ENCODE data around the gene ZBTB14. TPM values are rescaled to one million over a fixed set of nuclear protein-coding genes. Genes with fewer than 3 reads are reported as not detected.

Gene ZBTB14
- total RNA-seq, 1 donor from 2014 or later = 9.0 TPM

DNA sequence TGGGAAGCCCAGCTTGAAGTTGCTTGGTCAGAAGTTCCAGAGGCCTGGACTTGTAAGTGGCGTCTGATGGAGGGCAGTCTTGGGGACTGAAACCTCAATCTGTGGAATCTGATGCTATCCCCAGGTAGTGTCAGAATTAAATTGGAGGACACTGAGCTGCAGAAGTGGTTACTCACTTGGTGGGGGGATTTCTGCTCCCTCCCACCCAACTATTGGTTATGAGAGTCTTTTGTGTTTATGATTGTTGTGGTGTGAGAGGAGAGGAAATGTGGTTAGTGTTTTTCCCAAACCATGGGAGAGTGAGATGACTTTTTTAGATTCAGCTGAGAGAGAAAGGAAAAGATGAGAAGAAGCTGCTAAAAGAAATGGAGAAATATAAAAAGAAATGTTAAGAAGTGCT is 12.8 kb downstream of the ZBTB14 start:
- Histone ChIP-seq H3K27ac (ENCODE audit: low read depth, low read length) (no peak overlapping the region), H3K4me2 (ENCODE audit: low read length) (no peak overlapping the region), H3K4me1 (ENCODE audit: insufficient read depth, low read length) (no peaks in the 10 kb centered on the region), H4K20me1 (ENCODE audit: insufficient read depth, low read length) (no peaks in the 10 kb centered on the region), H2AFZ (ENCODE audit: low read depth, low read length) (no peak overlapping the region), H3K36me3 (ENCODE audit: insufficient read depth, low read length) (no peaks in the 10 kb centered on the region), H3K79me2 (ENCODE audit: insufficient read depth, low read length) (no peaks in the 10 kb centered on the region), H3K27me3 (ENCODE audit: insufficient read depth, low read length) (no peaks in the 10 kb centered on the region), H3K4me3 (ENCODE audit: insufficient read depth, low read depth, low read length) (no peak overlapping the region), H3K9me3 (ENCODE audit: insufficient read depth, low read depth, low read length) (no peaks in the 10 kb centered on the region), H3K9ac (ENCODE audit: low read length) (no peak overlapping the region)
- FAIRE-seq (no peak), DNase-seq (ENCODE audit: low read depth) (no peak)
- Mint-ChIP-seq H3K4me3 (ENCODE audit: unreplicated experiment) (no peak overlapping the region), H3K27me3 (ENCODE audit: low read depth, unreplicated experiment) (no peaks in the 10 kb centered on the region), H3K36me3 (ENCODE audit: low read depth, unreplicated experiment) (no peaks in the 10 kb centered on the region), H3K27ac (ENCODE audit: unreplicated experiment) (no peak overlapping the region), H3K4me1 (ENCODE audit: low read depth, unreplicated experiment) (peaks cover 2% of the 10 kb centered on the region), H3K9me3 (ENCODE audit: unreplicated experiment) (peaks cover 6% of the 10 kb centered on the region)
- TF ChIP-seq, protein P1, sequence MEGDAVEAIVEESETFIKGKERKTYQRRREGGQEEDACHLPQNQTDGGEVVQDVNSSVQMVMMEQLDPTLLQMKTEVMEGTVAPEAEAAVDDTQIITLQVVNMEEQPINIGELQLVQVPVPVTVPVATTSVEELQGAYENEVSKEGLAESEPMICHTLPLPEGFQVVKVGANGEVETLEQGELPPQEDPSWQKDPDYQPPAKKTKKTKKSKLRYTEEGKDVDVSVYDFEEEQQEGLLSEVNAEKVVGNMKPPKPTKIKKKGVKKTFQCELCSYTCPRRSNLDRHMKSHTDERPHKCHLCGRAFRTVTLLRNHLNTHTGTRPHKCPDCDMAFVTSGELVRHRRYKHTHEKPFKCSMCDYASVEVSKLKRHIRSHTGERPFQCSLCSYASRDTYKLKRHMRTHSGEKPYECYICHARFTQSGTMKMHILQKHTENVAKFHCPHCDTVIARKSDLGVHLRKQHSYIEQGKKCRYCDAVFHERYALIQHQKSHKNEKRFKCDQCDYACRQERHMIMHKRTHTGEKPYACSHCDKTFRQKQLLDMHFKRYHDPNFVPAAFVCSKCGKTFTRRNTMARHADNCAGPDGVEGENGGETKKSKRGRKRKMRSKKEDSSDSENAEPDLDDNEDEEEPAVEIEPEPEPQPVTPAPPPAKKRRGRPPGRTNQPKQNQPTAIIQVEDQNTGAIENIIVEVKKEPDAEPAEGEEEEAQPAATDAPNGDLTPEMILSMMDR (IDR thresholded peaks at IDR 0.05; ENCODE audit: insufficient read depth, low read depth, low read length) = no peak
- no peak for TF ChIP-seq EZH2 (IDR thresholded peaks at IDR 0.05; ENCODE audit: insufficient read depth, low read length)

DNA sequence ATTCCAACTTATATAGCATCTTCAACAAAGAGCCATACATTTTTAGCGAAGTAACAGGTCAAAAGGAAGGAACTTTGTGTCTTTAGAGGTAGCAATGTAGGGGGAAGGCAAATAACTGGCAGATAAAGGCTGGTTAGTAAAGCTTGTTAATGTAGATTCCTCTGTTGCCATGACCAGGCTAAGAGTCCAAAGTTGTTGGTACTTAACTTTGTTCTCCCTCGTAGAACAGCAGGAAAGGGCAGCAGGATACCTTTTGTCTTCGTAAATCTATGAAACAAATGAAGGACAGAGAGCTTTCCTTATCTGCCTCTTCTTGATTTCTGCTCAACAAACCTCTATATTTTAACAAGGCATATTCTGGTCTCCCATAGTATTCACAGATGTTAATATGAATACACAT is 18.6 kb downstream of the ZBTB14 start:
- Histone ChIP-seq H3K4me2 (ENCODE audit: low read length) (no peak overlapping the region), H3K9ac (ENCODE audit: low read length) (no peak overlapping the region), H3K9me3 (ENCODE audit: insufficient read depth, low read depth, low read length) (no peaks in the 10 kb centered on the region), H3K4me3 (ENCODE audit: insufficient read depth, low read depth, low read length) (no peak overlapping the region), H3K27me3 (ENCODE audit: insufficient read depth, low read length) (no peaks in the 10 kb centered on the region), H3K79me2 (ENCODE audit: insufficient read depth, low read length) (no peaks in the 10 kb centered on the region), H2AFZ (ENCODE audit: low read depth, low read length) (no peak overlapping the region), H3K27ac (ENCODE audit: low read depth, low read length) (no peak overlapping the region), H3K36me3 (ENCODE audit: insufficient read depth, low read length) (no peaks in the 10 kb centered on the region), H3K4me1 (ENCODE audit: insufficient read depth, low read length) (no peaks in the 10 kb centered on the region), H4K20me1 (ENCODE audit: insufficient read depth, low read length) (no peaks in the 10 kb centered on the region)
- TF ChIP-seq EZH2 (IDR thresholded peaks at IDR 0.05; ENCODE audit: insufficient read depth, low read length) = no peak
- TF ChIP-seq, protein P1 (IDR thresholded peaks at IDR 0.05; ENCODE audit: insufficient read depth, low read depth, low read length) = no peak
- Mint-ChIP-seq H3K4me1 (ENCODE audit: low read depth, unreplicated experiment) (no peaks in the 10 kb centered on the region), H3K27me3 (ENCODE audit: low read depth, unreplicated experiment) (no peaks in the 10 kb centered on the region), H3K27ac (ENCODE audit: unreplicated experiment) (no peak overlapping the region), H3K36me3 (ENCODE audit: low read depth, unreplicated experiment) (no peaks in the 10 kb centered on the region), H3K4me3 (ENCODE audit: unreplicated experiment) (no peak overlapping the region), H3K9me3 (ENCODE audit: unreplicated experiment) (peaks cover 8% of the 10 kb centered on the region)
- no peak for FAIRE-seq
- no peak for DNase-seq (ENCODE audit: low read depth)

DNA sequence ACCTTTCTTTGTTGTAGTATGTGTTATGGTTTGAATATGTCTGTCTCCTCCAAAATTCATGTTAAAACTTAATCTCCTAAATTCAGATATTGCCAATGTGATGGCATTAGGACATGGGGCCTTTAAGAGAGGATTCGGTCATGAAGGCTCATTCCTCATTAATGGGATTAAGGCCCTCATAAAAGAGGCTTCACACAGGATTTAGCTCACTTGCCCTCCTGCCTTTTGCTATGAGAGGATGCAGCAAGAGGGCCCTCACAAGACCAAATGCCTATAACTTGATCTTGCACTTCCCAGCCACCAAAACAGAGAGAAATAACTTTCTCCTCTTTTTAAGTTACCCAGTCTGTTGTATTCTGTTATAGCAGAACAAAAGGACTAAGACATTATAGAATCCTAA is 19.7 kb downstream of the ZBTB14 start:
- Histone ChIP-seq H3K36me3 (ENCODE audit: insufficient read depth, low read length) (no peaks in the 10 kb centered on the region), H2AFZ (ENCODE audit: low read depth, low read length) (no peak overlapping the region), H3K27ac (ENCODE audit: low read depth, low read length) (no peak overlapping the region), H3K4me3 (ENCODE audit: insufficient read depth, low read depth, low read length) (no peak overlapping the region), H3K4me1 (ENCODE audit: insufficient read depth, low read length) (no peaks in the 10 kb centered on the region), H4K20me1 (ENCODE audit: insufficient read depth, low read length) (no peaks in the 10 kb centered on the region), H3K79me2 (ENCODE audit: insufficient read depth, low read length) (no peaks in the 10 kb centered on the region), H3K9ac (ENCODE audit: low read length) (no peak overlapping the region), H3K4me2 (ENCODE audit: low read length) (no peak overlapping the region), H3K27me3 (ENCODE audit: insufficient read depth, low read length) (no peaks in the 10 kb centered on the region), H3K9me3 (ENCODE audit: insufficient read depth, low read depth, low read length) (no peaks in the 10 kb centered on the region)
- Mint-ChIP-seq H3K27ac (ENCODE audit: unreplicated experiment) (no peak overlapping the region), H3K4me1 (ENCODE audit: low read depth, unreplicated experiment) (no peaks in the 10 kb centered on the region), H3K4me3 (ENCODE audit: unreplicated experiment) (no peak overlapping the region), H3K9me3 (ENCODE audit: unreplicated experiment) (peaks cover 11% of the 10 kb centered on the region), H3K27me3 (ENCODE audit: low read depth, unreplicated experiment) (no peaks in the 10 kb centered on the region), H3K36me3 (ENCODE audit: low read depth, unreplicated experiment) (no peaks in the 10 kb centered on the region)
- TF ChIP-seq, protein P1 (IDR thresholded peaks at IDR 0.05; ENCODE audit: insufficient read depth, low read depth, low read length) = no peak
- TF ChIP-seq EZH2 (IDR thresholded peaks at IDR 0.05; ENCODE audit: insufficient read depth, low read length) = no peak
- DNase-seq (ENCODE audit: low read depth) (no peak), FAIRE-seq (no peak)

All from astrocyte (in vitro differentiated cells and primary cell).